SU-DHL-6 (cell line): ENCODE results near the gene RNF186.
"Not testable (repeated sequence)": the region's sequence is repeated elsewhere in the genome, so short reads cannot be mapped to it uniquely, and the experiment has no call there.

Source experiments
- H2AFZ ChIP-seq: fragments of 200-600 bp; sonication (generic); 2 replicates; pipeline ENCODE4 v1.6.1; 2014; ENCODE audit warnings: low read depth, mild to moderate bottlenecking, moderate library complexity, mixed read lengths, antibody characterized with exemption, low read length; ENCODE audit not compliant: severe bottlenecking
- H3F3A ChIP-seq: fragments of 200-600 bp; shearing (Covaris generic); 2 replicates; pipeline ENCODE4 v1.6.0; 2016; ENCODE audit warnings: antibody characterized with exemption, mild to moderate bottlenecking; ENCODE audit not compliant: insufficient read depth
- H3K27ac ChIP-seq: fragments of 200-600 bp; sonication (generic); 2 replicates; pipeline ENCODE4 v1.5.1; 2016; ENCODE audit warnings: low read depth, mild to moderate bottlenecking, low read length, moderate library complexity, mixed read lengths
- H3K27me3 ChIP-seq: fragments of 200-600 bp; sonication (generic), shearing (Covaris generic); 2 replicates; pipeline ENCODE4 v1.6.0; 2014; ENCODE audit warnings: mild to moderate bottlenecking, low read length
- H3K36me3 ChIP-seq: fragments of 200-600 bp; sonication (generic); 2 replicates; pipeline ENCODE4 v1.6.1; 2014; ENCODE audit warnings: mild to moderate bottlenecking, low read length, mixed read lengths
- H3K4me2 ChIP-seq: fragments of 300-600, 200-600 bp; shearing (Covaris generic), sonication (generic); 2 replicates; pipeline ENCODE4 v1.6.0; 2014; ENCODE audit warnings: low read length, low read depth, mild to moderate bottlenecking; ENCODE audit not compliant: poor library complexity, severe bottlenecking
- H3K4me3 ChIP-seq: fragments of 200-600 bp; sonication (generic); 2 replicates; pipeline ENCODE4 v1.5.1; 2014; ENCODE audit warnings: antibody characterized with exemption, low read length, mild to moderate bottlenecking, mixed read lengths; ENCODE audit not compliant: insufficient read depth, poor library complexity, severe bottlenecking
- H3K79me2 ChIP-seq: fragments of 200-600 bp; sonication (generic); 2 replicates; pipeline ENCODE4 v1.6.1; 2014; ENCODE audit warnings: mild to moderate bottlenecking, low read length, moderate library complexity; ENCODE audit not compliant: insufficient read depth
- H3K9ac ChIP-seq: fragments of 200-600 bp; sonication (generic); 2 replicates; pipeline ENCODE4 v1.7.0; 2014; ENCODE audit warnings: mild to moderate bottlenecking, low read length
- H3K9me2 ChIP-seq: fragments of 200-600 bp; sonication (generic); replicated peaks from 2 replicates; pipeline ENCODE4 v1.6.1; 2014; ENCODE audit warnings: low read length; ENCODE audit not compliant: insufficient read depth
- H3K9me3 ChIP-seq: fragments of 200-600 bp; sonication (generic); 2 replicates; pipeline ENCODE4 v1.6.1; 2014; ENCODE audit warnings: low read length, mixed read lengths; ENCODE audit not compliant: insufficient read depth
- H4K20me1 ChIP-seq: fragments of 200-600 bp; sonication (generic); 2 replicates; pipeline ENCODE4 v1.6.1; 2014; ENCODE audit warnings: low read depth, mild to moderate bottlenecking, antibody characterized with exemption, low read length, moderate library complexity, mixed read lengths
- EZH2phosphoT487 ChIP-seq: fragments of 200-600 bp; sonication (generic), shearing (Covaris generic); conservative IDR thresholded peaks from 2 replicates; pipeline ENCODE4 v1.6.1; 2018; ENCODE audit warnings: mild to moderate bottlenecking, antibody characterized with exemption, low read length, moderate library complexity, mixed read lengths
- TF ChIP-seq, protein P1 (sequence below): fragments of 200-600 bp; sonication (generic); IDR thresholded peaks from one replicate; pipeline ENCODE4 v1.5.1; 2017; ENCODE audit warnings: antibody characterized with exemption, mild to moderate bottlenecking, low read length, moderate library complexity; ENCODE audit not compliant: insufficient read depth, poor library complexity, severe bottlenecking

Gene RNF186

DNA sequence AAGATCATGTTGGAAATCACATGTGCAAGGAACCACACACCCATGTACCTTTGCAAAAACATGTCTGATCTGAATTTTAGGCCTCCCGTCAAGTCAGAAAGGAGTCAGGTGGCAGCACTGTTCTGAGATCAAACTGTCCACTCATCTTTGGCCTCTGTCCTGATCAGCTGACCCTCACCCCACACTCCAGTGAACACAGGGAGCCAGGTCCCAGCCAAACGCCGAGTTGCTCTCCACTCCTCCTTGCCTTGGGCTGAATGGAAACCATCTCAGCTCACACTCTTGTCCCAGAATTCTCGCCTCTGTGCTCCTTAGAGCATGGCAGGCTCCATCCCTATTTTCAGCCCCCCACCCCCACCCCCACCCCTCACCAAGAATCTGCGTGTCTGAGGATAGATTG is 4.6 kb upstream of the RNF186 start:
- H3F3A ChIP-seq: no peaks in the 10 kb centered on the region
- no peaks in the 10 kb centered on the region for H3K36me3 ChIP-seq
- H3K4me3 ChIP-seq: no peak overlapping the region
- no peak overlapping the region for H2AFZ ChIP-seq
- no peak overlapping the region for H3K27ac ChIP-seq
- H4K20me1 ChIP-seq: no peaks in the 10 kb centered on the region
- no peaks in the 10 kb centered on the region for H3K27me3 ChIP-seq
- no peaks in the 10 kb centered on the region for H3K9me2 ChIP-seq
- H3K9me3 ChIP-seq: no peaks in the 10 kb centered on the region
- no peaks in the 10 kb centered on the region for H3K79me2 ChIP-seq
- H3K9ac ChIP-seq: no peak overlapping the region
- H3K4me2 ChIP-seq: no peak overlapping the region
- TF ChIP-seq EZH2phosphoT487: no peak

DNA sequence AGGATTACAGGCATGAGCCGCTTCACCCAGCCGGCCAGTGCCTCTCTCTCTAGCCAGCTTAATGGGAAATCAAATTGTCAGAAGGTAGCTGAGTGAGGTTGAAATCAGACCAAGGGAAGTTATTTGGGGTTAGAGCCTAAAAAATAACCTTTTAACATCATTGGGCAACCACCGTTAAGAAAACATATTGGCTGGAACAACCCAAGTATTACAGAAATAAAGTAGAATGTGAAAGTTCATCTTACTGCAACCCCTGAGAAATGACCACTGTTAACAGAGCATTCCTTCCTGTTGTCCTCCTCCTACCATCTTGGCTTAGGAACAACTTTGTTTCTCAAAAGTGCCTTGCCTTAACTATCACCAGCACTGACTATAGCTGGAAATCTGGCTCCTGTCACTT is 3.2 kb upstream of the RNF186 start:
- Histone ChIP-seq H3K36me3 (no peaks in the 10 kb centered on the region), H3K4me2 (no peak overlapping the region), H3F3A (no peaks in the 10 kb centered on the region), H3K4me3 (no peak overlapping the region), H3K9me2 (no peaks in the 10 kb centered on the region), H3K9ac (no peak overlapping the region), H3K27me3 (no peaks in the 10 kb centered on the region), H2AFZ (no peak overlapping the region), H3K9me3 (no peaks in the 10 kb centered on the region), H4K20me1 (no peaks in the 10 kb centered on the region), H3K79me2 (no peaks in the 10 kb centered on the region), H3K27ac (no peak overlapping the region)
- TF ChIP-seq, protein P1, sequence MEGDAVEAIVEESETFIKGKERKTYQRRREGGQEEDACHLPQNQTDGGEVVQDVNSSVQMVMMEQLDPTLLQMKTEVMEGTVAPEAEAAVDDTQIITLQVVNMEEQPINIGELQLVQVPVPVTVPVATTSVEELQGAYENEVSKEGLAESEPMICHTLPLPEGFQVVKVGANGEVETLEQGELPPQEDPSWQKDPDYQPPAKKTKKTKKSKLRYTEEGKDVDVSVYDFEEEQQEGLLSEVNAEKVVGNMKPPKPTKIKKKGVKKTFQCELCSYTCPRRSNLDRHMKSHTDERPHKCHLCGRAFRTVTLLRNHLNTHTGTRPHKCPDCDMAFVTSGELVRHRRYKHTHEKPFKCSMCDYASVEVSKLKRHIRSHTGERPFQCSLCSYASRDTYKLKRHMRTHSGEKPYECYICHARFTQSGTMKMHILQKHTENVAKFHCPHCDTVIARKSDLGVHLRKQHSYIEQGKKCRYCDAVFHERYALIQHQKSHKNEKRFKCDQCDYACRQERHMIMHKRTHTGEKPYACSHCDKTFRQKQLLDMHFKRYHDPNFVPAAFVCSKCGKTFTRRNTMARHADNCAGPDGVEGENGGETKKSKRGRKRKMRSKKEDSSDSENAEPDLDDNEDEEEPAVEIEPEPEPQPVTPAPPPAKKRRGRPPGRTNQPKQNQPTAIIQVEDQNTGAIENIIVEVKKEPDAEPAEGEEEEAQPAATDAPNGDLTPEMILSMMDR: no peak
- TF ChIP-seq EZH2phosphoT487: no peak

DNA sequence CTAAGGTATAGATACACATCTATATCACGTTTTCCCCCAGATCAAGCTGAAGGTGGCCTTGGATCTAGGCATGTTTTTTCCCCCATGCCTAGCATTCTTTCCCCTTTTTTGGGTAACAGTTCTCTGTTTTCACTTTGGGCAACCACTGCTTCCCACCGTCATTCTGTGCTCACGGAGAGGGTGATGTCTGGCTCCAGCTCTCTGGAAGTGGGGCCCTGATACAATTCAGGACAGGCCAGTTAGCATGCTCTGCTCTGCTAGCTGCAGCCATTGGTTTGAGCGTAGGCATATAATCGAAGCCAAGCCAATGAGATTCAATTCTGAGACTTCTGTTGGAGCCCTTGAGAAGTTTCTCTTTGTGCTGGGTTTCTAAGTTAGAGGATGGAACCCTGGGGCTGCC is 2.1 kb upstream of the RNF186 start:
- H3K79me2 ChIP-seq: no peaks in the 10 kb centered on the region
- no peaks in the 10 kb centered on the region for H3K36me3 ChIP-seq
- no peak overlapping the region for H3K4me2 ChIP-seq
- no peak overlapping the region for H2AFZ ChIP-seq
- H3K9ac ChIP-seq: no peak overlapping the region
- no peaks in the 10 kb centered on the region for H4K20me1 ChIP-seq
- H3K4me3 ChIP-seq: no peak overlapping the region
- H3K27me3 ChIP-seq: no peaks in the 10 kb centered on the region
- no peak overlapping the region for H3K27ac ChIP-seq
- H3K9me2 ChIP-seq: no peaks in the 10 kb centered on the region
- no peaks in the 10 kb centered on the region for H3K9me3 ChIP-seq
- no peaks in the 10 kb centered on the region for H3F3A ChIP-seq
- TF ChIP-seq, protein P1: no peak
- no peak for TF ChIP-seq EZH2phosphoT487

DNA sequence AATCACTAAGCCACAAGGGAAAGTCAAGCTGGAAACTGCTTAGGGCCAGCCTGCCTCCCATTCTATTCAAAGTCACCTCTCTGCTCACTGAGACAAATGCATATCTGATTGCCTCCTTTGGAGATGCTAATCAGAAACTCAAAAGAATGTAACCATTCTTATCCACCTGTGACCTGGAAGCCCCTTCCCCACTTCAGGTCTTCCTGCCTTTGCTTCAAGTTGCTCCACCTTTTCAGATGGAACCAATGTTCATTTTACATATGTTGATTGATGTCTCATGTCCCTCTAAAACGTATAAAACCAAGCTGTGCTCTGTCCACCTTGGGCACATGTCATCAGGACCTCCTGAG is 1.6 kb upstream of the RNF186 start:
- not testable (repeated sequence) for H3K36me3 ChIP-seq, H3K4me3 ChIP-seq, H3K79me2 ChIP-seq, H3K9ac ChIP-seq, H2AFZ ChIP-seq, H3K9me3 ChIP-seq, H3K27ac ChIP-seq, H3K4me2 ChIP-seq, H4K20me1 ChIP-seq, H3F3A ChIP-seq, H3K27me3 ChIP-seq, H3K9me2 ChIP-seq
